Subcutaneous adipose tissue (tissue), 4 donors: Measurements from ENCODE around the gene ERBB4. TPM values are rescaled to one million over a fixed set of nuclear protein-coding genes. Genes with fewer than 3 reads are reported as not detected.

ENCODE experiments used
- CTCF ChIP-seq: fragments of 450-650 bp; IDR thresholded peaks from one replicate; pipeline ENCODE4 v1.5.1; 2016; ENCODE audit warnings: low read depth, mild to moderate bottlenecking, control low read depth, antibody characterized with exemption, moderate library complexity
- total RNA-seq, 4 donors: library from RNA; depleted of rRNA; stranded (reverse); fragments of >200 nt; gene quantifications; one replicate each; pipeline ENCODE4 v1.1.0, GENCODE V29; 2016

ERBB4 gene
- total RNA-seq, 4 donors from 2014 or later = 0.17 to 1.5 (median 0.71) TPM

- no peak for TF ChIP-seq CTCF
Measured at GRCh38 chr2:211631503-211631902, 907.1 kb downstream of the ERBB4 start.

GRCh38 chr2:211623096-211623495, 915.5 kb downstream of the ERBB4 start:
- no peak for TF ChIP-seq CTCF

- no peak for TF ChIP-seq CTCF
Measured at GRCh38 chr2:211620986-211621385, 917.6 kb downstream of the ERBB4 start.

GRCh38 chr2:211617803-211618202, 920.8 kb downstream of the ERBB4 start:
- TF ChIP-seq CTCF = no peak

- no peak for TF ChIP-seq CTCF
Measured at GRCh38 chr2:211611621-211612020, 927.0 kb downstream of the ERBB4 start.

- TF ChIP-seq CTCF = no peak
Measured at GRCh38 chr2:211611061-211611518, 927.5 kb downstream of the ERBB4 start.

- no peak for TF ChIP-seq CTCF
Measured at GRCh38 chr2:211609127-211609526, 929.5 kb downstream of the ERBB4 start.
